ELR (cell line): ENCODE measurements around the gene SYT8.
"Not testable (repeated sequence)": the region's sequence is repeated elsewhere in the genome, so short reads cannot be mapped to it uniquely, and the experiment has no call there.

ENCODE experiments used
- DNase-seq: peaks from one replicate; pipeline ENCODE4 v3.0.0-alpha.2; 2015; ENCODE audit warnings: low read depth

SYT8 gene

DNA sequence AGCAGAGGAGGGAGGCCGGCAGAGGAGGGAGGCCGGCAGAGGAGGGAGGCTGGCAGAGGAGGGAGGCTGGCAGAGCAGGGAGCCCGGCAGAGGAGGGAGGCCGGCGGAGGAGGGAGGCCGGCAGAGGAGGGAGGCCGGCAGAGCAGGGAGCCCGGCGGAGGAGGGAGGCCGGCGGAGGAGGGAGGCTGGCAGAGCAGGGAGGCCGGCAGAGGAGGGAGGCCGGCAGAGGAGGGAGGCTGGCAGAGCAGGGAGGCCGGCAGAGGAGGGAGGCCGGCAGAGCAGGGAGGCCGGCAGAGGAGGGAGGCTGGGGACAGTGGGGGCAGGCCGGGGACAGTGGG, 39.0 kb downstream of the SYT8 start:
- not testable (repeated sequence) for DNase-seq

DNA sequence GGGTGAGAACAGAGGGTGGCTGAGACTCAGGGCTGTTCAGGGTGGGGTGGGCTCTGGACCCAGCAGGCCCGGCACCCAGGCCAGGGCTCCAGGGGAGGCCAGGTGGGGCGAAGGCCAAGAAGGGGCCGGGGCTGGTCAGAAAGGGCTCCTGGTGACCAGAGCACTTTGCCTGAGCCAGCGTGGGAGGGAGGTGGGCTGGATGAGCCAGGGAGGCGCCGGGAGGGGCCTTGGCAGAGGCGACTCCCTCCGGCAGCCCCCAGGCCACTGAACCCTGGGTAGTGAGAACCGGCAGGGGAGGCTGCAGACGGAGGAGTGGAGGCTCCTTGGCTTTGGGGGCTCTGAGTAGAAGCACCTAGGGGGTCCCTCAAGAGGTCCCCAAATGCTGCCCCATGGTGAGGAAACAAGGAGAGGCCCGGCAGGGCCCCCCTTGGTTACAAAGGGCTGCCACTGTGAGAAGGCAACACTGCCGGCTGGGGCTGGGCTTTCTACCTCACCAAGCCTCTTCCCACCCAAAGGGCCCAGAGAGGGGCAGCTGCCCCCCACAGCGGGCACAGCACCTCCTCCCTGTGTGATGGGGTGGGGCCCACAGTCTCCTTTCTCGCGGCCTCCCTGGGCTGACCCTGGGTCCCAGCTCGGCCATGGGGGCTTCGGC, 39.8 kb downstream of the SYT8 start:
- DNase-seq = not testable (repeated sequence)

DNA sequence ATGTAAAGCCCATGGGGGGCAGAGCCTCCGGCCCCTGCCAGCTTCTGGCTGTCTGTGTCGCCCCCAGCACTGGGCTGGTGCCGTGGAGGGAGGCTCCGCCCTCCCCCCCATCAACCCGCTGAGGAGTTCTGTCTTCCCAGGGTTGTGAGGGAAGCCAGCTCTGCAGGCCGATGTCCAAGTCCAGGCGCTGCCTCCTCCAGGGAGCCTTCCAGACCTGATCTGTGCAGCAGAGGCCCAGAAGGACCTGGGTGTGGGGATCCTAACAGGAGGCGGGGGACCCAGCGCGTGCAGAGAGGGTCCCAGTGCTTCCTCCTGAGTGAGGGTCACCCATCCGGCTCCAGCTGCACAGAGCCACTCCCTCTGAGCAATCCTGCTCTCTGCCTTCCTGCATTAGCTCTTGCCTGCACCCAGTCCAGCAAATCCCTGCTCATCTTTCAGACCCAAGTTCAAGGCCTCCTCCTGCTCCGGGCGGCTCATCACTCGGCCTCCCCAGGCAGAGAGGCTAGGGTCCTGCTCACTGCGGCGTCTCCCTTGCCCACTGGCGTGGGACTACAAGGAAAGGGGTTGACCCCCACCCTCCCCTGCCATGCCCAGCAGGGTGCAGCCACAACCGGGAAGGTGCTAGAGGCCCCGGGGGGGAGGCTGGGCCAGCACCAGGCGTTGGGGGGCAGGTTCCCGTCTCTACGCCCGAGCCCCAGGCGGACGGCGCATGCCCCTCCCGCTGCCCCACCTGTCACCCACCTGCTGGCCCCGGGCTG, 40.5 kb downstream of the SYT8 start:
- no peak for DNase-seq

DNA sequence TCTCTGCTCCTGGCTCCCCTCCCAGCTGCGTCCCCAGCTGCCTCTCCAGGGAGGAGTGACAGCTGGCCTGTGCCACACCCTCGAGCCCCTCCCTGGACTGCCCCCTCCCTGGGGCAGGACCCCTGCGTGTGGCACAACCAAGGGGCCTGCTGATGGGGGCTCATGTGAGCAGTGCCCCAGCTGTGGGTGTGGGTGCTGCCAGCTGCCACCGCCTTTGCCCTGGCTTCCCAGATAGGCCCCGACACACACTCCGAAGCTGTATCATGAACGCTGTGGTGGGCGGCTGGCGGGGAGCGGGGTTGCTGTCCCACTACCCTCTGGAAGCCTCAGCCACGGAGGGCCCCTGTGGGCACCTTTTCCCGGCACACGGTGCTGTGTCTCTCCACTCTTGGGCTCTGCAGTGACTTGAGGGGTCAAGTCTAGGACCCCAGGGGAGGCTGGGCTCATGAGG, 41.1 kb downstream of the SYT8 start:
- not testable (repeated sequence) for DNase-seq

DNA sequence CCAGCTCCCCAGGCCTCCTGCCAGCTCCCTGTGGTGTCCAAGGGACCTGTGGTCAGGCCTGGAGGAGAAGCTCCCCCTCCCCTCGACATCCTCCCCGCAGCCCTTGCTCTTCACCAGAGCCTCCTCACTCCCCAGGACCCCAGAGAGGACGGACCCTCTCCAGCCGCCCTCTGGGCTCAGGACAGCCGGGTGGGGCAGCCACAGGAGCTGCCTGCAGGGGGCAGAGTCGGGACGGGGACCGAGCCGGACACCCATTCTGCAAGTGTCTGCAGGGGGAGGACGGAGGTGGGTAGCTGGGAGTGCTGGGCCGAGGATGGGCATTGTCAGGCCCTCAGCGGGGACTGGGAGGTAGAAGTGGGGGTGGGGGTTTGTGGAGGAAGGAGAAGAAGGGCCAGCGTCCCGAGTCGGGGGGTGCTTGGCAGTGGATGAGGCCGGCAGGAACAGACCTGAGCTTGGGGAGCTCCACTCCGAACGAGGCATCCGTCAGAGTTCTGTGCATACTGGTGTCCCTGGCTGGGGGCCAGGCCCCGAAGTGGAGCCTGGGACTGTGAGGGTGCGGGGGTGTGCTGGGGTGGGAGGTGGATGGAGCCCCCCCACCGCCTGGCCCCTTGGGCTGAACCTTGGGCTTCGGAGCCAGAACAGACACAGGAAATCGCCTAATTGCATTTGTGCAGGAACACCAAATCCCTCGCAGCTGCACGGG, 41.7 kb downstream of the SYT8 start:
- peak; percentile 42 for DNase-seq

DNA sequence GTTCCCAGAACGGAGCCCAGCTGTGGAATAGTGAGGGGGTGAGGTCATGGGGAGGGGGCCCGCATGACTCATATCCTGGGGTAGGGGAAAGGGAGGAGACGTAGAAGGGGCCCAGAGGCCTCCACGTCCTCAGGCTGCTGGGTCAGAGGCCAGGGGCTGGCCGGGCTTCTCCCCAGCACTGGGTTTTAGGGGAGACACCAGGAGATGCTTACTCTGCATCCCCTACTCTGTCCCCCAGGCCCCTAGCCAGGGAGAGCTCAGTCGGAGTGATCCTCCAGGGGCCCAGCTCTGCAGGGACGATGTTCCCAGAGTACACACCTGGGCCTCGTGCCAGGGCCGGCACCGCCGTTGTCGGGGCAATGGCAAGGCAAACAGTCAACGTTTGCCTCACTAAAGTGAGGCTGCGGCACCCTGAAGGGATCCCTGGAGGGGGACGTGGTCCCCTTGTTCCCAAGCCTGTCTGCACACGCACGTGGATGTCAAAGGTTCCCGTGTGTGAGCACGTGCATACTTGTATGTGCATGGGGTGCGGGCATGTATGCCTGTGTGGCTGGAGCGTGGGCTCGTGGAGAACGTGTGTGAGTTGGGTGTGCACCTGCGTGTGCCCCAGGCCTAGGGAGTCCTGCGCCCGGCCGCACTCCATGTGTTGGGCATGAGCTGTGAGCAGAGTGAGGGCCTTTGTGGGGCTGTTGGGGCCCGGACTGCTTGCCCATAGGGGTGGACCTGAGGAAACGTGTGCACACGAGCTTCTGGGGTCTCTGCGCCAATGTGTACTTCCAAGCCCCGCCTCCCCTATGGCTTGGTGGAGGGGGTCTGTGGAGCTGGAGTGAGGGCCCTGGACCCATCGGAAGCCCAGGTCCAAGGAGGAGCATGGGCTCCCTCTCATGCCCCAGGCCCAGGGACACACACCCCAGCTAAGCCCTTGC, 42.7 kb downstream of the SYT8 start:
- DNase-seq = no peak

DNA sequence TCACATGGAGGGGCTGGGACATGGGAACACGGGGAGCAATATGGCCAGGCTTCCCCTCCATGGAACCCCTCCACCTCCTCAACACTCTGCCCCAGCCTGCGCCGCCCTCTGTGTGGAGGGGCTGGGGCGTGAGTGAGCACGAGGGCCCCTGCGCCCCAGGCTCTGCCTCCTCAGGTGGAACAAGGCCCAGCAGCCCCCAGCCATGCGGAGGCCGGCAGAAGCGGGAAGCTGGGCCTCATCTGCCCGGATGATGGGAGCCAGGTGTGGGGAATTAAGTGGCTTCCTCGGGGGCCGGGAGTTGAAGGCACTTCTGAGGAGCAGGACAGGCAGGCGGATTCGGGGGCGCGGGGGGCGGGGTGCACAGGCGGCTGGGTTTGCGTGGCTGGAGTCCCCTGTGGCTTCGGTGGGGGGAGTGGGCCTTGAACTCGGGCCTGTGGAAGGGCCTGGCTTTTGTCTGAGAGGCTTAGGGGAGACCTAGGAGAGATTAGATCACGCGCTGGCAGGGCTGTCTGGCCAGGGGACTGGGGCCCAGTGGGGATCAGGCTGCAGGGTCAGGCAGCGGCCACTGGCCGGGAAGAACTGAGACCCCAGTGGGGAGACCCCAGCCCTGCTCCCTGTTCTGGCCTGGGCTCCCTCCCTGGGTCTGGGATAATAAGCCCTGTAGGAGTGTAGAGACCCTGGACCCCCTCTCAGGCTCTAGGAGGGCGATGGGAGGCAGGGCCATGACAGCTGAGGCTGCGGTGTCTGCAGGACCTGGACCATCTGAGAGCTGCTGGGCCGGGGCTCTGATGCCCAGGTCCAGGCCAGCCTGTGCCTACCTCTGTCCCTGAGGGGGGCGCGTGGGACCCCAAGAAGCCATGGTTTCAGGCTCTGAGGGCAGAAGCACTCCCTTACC, 43.6 kb downstream of the SYT8 start:
- DNase-seq = no peak

DNA sequence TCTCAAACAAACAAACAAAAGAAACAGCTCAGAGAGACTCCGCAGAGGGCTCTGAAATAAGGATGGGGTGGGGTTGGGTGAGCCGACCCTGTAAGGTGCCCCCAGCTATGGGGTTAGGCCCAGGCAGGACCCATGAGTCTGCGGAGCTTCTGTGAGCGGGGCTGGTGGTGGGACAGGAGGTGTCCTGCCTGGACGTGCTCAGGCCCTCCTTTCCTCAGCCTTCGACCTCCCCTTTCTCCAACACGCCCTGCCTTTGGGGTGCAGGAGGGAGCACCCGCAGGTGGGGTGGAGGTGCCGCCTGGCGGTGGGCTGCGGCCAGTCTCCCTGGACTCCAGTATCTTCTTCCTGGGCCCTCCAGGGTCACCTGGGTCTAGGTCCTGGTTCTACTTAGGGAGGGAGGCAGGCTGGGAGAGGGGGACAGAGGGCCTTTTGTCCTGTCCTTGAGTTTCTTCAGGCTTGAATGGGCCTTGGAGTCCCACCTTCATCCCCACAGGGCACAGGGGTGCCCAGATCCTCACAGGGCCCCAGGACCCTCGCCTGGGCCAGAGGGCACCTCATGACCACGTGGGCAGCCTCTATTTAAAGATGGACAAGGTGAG, 44.7 kb downstream of the SYT8 start:
- no peak for DNase-seq

DNA sequence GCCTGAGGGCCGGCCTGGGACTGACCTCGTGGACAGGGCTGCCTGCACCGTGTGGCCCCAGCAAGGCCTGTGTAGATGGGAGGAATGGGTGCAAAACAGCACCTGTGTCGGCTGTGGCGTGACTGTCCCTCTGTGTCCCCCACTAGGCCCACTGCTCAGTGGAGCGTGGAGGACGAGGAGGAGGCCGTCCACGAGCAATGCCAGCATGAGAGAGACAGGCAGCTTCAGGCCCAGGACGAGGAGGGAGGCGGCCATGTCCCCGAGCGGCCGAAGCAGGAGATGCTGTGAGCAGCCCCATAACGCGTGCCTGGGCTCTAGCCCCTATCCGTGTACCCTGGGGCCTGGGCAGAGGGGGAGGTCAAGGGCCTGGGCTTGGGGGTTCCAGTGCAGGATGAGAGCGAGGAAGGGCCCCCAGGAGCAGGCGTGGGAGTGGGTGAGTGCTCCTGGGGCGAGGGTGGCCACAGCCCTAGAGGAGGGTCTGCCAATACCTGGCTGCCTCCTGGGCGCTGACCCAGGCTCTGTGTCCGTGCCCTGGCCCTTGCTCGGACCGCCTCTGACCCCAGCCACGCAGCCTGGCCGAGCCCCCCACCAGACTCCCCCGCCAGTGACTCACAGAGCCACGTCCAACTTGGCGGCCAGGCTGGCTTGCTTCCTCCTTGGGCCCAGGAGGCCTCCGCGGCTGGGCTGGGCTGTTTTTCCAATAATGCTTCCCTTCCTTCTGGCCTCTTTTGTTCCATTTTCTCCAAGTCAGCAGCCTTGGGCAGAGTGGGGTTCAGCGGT, 45.3 kb downstream of the SYT8 start:
- DNase-seq = no peak

DNA sequence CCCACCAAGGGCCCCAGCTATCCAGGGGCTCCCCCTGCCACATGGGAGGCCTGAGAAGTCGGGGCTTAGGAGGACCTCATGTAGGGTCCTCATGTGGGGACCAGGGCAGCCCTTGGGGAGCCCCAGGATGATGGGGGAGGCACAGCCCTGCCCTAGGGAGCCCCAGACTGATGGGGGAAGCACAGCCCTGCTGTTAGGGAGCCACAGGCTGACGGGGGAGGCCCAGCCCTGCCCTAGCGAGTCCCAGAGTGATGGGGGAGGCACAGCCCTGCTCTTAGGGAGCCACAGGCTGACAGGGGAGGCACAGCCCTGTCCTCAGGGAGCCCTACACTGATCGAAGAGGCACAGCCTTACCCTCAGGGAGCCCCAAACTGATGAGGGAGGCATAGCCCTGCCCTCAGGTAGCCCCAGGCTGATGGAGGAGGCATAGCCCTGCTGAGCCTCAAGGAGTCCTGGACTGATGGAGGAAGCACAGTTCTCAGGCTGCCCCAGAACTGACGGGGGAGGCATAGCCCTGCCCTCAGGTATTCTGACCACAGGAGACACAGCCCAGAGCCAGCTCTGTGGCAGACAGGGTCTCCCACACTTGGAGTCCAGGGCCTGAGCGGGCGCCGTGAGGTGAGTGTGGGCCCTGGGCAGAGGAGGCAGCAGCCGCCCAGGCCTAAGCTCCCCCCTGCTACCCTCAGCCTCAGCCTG, 46.1 kb downstream of the SYT8 start:
- no peak for DNase-seq

DNA sequence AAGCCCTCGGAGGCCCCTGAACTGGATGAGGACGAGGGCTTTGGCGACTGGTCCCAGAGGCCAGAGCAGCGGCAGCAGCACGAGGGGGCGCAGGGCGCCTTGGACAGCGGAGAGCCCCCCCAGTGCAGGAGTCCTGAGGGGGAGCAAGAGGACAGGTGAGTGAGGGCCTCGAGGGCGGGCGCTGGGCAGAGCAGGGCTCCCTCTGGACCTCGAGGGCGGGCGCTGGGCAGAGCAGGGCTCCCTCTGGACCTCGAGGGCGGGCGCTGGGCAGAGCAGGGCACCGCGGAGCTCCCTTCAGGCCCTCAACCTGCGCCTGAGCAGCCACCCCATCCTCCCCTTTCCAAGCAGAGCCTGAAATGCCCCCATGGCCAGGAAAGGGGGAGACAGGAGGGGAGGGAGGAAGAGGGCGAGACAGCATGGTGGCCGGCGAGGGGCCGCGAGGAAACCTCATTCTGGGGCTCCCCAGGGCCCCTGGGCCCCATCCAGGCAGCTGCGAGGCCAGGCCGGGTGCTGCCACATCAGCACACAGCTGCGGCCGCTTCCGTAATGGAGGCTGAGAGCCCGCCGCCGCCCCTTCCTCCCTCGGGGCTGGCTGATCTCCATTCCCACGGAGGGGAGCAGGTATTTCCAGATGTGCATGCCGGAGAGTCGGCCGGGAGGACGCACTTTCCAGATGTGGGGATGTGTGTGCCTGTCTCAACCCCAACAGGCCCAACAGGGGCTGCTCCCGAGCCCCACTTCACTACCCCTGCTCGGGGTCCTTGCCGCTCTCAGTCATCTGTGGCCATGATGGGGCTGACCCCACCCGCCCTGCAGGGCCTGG, 46.9 kb downstream of the SYT8 start:
- DNase-seq = no peak

DNA sequence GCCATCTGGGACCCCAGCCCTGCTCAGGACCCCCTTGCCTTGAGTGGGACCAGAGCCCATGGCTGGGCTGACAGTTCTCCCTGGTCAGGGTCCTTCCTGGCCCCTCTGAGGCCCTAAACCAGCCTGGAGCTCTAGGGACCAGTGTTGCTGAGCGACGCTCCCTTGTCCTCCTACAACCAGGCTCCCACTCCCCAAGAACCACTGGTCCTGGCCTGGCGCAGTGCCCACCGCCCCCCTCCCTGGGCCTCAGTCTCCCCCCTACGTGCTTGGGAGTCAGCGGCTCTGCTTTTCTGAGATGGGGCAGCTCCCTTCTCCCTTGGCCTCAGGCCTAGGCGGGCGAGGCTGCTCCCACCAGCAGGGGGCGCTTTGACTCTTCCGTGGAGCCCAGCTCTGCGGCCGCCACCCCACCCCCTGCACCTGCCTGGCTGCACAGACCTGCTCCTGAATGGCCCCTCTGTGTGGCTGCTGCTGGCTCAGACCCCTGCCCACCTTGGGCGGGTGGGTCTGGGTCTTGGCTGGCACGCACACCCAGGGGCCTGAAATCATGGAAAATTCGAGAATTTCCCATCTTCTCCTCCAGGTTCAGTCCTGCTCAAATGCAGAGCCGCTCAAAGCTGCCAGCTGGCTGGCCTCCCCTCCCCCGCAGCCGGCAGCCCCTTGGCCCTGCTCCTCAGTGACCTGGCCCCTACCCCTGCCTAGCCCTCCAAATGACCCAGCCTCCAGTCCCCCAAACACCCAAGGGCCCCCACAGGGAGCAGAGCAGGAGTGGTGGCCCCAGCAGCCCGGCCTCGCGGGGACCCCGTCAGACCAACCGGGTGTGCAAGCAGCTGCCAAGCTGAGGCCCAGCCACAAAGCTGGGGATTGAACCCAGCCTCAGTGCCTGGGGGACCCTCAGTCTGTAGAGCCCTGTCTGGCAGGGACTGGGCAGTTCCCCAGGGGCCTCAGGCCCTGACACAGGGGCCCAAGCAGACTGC, 47.8 kb downstream of the SYT8 start:
- DNase-seq = peak; percentile 71

DNA sequence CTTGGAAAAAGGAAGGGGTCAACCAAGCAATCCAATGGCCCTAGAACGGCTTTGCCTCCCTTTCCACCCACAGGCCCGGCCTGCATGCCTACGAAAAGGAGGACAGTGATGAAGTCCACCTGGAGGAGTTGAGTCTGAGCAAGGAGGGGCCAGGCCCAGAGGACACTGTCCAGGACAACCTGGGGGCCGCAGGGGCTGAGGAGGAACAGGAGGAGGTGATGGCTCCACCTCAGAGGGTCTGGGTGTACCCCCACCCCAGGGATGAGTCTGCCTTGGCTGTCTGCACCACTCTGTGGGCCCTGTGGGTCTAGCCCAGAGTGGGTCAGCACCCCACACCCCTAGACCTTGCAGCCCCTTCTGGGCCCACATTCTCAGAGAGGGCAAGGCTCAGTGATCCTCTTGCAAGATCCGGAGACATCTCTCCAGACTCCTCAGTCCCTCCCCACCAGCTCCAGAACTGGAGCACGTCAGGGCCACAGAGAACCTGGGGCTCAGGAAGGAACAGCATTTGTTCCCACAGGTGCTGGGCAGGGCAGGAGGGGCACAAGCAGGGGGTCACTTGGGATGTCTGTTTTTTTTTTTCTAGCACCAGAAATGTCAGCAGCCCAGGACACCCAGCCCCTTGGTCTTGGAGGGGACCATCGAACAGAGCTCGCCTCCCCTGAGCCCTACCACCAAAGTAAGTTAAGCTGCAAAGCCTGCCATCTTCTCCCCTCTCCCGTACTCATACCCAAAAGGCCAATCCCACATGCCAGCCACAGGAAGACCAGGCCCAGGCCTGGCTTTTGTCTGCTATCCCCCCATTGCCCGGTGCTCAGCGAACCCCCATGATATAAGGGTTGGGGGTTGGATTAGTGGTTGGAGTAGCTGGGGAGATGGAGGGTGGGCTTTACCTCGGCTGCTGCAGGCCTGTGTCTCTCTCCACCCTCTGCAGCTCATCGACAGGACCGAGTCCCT, 48.8 kb downstream of the SYT8 start:
- no peak for DNase-seq

DNA sequence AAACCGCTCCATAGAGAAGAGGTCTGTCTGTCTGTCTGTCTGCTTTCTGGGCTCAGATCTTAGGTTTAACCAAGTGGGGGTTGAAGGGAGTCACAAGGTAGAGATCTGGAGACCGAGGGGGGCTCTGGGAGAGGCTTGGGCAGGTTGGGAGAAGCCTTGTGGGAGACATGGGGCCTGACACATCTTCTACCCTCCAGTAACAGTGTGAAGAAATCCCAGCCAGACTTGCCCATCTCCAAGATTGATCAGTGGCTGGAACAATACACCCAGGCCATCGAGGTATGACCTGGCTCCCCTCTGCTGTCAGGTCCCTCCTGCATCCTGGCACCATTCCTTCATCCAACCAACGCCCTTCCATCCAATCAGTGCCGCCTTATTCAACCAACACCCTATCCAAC, 49.5 kb downstream of the SYT8 start:
- no peak for DNase-seq

DNA sequence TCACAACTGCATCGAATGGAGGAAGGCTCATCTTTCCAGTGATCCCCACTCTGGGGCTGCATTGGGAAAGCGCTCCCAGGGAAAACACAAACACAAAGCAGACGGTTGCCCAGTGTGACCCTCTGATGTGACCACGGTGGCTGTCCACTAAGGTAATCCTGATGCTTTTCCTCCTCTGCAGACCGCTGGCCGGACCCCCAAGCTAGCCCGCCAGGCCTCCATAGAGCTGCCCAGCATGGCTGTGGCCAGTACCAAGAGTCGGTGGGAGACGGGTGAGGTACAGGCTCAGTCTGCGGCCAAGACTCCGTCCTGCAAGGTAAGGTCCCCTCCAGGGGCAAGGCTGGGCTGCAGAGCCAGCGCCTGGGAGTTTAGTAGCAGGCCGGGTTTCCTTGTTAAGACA, 51.8 kb downstream of the SYT8 start:
- DNase-seq = not testable (repeated sequence)
